NCI-H1694 treated with DMSO at 0.1 percent for 48 hours (cell line): ENCODE results near the gene LCNL1.
A peak's percentile ranks its signal among the peaks of the same experiment; 100 is the strongest.

Source experiments
- DNase-seq: peaks from one replicate; lab custom pipeline; 2025; lab: John Stamatoyannopoulos, UW

The LCNL1 gene

GRCh38 chr9:137011907-137012675 is 29.3 kb downstream of the LCNL1 start:
- DNase-seq: no peak

GRCh38 chr9:137012694-137013570 is 30.1 kb downstream of the LCNL1 start:
- no peak for DNase-seq

- DNase-seq: no peak
Observed at GRCh38 chr9:137013571-137013940, 30.8 kb downstream of the LCNL1 start.

- DNase-seq: no peak
Observed at GRCh38 chr9:137014166-137014565, 31.4 kb downstream of the LCNL1 start.

DNA sequence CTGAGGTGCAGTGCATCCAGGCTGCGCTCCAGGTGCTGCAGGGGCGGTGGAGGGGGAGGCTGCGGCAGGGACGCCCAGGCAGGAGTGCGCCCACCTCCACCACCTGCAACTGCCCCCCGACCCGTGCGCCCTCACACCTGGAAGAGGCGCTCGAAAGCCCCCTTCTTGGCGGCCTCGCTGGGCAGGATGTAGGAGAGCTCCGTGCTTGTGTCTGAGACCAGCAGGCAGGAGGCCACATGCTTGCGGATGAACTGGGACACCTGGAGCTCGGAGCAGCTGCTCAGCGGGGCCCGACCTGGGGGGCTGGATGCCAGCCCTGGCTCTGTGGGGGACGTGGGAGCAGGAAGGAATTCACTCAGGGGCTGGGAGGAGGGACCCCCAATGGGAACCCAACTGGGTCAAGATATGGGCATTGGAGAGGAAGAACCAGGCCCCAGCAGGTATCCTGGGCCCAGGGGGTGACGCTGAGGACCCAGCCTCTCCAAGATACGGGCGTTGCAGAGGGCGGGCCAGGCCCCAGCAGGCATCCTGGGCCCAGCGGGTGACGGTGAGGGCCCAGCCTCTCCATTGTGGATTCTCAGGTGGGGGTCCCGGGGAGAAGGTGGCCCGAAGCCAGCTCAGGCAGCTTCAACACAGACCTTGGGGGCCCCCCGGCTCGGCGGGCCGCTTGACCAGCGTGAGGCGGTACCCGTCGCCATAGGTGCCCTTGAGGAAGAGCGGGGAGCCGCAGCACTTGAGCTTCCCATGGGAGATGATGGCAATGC is 32.2 kb downstream of the LCNL1 start:
- no peak for DNase-seq

GRCh38 chr9:137015540-137015930 is 32.7 kb downstream of the LCNL1 start:
- DNase-seq: no peak

DNA sequence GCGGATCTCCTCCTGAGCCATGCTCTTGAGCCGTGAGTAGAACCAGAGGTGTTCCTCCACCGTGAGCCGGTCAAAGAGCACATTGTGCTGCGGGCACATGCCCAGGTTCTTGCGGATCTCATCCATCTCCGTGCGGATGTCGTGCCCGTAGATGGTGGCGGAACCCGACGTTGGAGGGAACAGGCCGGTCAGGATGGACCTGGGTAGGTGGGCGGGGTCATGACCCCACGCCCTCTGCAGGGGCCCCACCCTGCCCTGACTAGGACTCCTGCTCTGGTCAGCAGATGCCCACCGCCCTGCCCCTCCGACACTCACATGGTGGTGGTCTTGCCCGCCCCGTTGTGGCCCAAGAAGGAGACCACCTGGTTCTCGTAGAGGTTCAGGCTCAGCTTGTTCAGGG is 33.2 kb downstream of the LCNL1 start:
- no peak for DNase-seq

DNA sequence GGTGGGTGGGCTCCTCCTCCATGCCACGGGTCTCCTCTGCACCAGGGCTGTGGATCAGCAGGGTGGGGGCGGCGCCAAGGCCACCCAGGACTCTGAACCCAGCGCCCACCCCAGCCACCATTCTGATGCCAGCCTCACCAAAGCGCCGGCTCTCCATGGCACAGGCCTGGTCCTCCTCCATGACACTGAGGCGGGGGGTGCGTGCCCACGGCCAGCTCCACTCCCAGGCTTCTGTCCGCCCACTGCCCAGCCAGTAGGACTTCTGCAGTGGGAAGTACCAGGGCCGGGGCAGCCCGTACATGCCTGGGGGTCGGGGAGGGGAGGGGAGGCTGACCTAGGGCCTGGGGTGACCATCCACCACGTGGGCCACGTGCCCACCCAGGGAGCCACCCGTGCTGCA is 33.6 kb downstream of the LCNL1 start:
- DNase-seq: no peak

DNA sequence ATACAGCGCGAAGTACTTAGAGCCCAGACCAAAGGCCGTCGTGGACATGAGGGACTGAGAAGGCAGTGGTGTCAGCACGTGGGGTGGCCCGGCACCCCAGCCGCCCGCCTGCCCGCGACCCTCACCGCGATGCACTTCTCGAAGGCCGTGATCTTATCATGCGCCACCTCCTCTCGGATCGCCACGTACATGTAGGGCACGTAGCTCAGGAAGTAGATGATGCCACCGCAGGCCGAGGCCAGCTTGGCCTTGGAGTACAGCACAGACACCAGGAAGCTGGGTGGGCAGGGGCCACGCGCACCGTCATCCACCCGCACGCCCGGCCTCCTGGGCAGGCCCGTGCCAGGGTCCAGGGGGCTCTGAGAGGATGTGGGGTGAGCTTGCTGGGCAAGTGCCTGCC is 34.3 kb downstream of the LCNL1 start:
- DNase-seq: no peak

- no peak for DNase-seq
Observed at GRCh38 chr9:137017791-137018497, 35.2 kb downstream of the LCNL1 start.

GRCh38 chr9:137018761-137019559 is 36.2 kb downstream of the LCNL1 start:
- DNase-seq: no peak

DNA sequence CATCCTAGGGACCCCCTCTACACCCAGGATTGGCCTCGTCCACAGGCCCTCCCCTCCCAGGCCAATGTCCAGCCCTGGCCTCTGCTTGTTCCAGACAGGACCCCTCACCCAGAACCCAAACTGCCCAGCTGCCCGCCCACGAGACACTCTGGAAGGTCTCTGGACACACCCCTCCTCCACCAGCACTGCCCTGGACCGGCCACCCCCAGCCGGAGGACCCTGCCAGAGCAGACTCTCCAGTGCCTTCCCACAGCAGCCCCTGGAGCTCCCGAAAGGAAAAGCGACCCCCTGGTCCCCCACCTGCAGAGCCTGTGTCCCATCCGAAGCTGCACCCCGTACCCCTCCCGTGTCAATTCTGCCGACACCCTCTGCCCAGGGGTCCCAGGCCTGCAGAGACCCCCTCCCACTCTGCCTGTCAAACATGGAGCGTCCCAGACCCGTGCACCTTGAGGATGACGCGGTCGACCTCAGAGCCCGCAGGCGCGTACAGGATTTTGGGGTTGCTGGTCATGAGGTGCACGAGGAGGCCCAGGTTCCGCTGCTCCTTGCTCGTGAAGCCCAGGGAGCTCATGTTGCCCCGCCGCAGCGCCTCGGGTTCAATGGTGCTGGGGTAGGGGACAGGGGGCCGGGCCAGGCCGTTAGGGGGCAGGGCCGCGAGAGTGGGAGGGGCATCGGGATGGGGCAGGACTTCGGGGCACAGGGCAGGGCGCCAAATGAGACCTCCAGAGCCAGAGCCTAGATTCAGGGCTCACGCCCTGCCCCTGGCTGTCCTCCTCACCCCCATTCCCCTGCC is 37.3 kb downstream of the LCNL1 start:
- DNase-seq: no peak

DNA sequence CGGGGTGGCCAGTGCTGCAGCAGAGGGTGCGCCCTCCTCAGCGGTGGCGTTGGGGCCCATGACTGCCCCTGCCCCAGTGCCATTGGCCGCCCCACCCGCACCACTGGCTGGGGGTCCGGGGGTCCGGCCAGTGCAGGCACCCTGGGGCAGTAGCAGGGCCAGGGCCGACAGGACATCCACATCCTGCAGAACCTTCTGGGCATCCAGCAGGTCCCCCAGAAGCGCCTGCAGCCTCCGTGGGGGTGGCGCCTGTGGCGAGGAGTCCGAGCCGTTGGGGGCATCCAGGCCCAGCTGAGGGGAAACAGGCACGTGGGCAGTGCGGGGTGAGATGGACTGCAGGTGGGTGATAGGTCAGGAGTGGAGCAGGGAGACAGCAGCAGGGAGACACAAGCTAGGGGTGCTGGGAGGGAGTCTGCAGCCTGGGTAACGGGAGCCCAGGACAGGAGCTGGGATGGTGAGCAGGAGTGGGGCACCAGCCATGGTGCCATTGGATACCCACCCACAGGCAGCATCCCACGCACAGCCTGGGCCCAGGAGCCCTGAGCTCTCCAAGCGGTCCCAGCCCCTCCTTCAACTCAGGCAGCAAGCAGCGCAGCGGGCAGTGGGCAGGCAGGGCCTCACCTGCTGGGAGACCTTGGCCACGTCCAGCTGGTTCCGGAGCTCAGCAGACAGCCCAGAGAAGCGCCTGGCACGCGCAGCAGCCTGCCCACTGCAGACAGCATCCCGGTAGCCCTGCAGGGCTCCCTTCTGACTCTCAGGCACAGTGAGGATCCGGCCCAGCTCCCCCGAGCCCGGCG is 38.2 kb downstream of the LCNL1 start:
- DNase-seq: no peak

DNA sequence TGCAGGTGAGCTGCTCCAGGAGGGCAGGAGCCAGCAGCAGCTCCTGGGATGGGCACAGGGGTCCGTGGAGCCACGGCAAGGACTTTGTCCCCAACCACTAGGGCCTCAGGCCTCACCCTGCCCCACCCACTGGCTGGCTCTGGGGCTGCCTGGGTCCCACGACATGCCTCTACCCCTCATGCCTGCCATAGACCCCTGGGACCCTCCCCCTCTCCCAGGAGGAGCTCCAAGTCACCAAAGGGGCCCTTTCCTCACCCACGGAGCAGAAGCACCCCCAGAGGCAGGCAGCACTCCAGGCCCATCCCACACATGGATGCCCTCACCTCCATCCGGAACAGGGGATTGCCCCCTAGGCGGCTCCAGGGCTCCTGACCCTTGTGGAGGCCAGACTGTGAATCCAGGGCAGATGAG is 38.8 kb downstream of the LCNL1 start:
- DNase-seq: no peak

- DNase-seq: no peak
Observed at GRCh38 chr9:137021979-137022661, 39.3 kb downstream of the LCNL1 start.

- no peak for DNase-seq
Observed at GRCh38 chr9:137022662-137023008, 39.8 kb downstream of the LCNL1 start.

DNA sequence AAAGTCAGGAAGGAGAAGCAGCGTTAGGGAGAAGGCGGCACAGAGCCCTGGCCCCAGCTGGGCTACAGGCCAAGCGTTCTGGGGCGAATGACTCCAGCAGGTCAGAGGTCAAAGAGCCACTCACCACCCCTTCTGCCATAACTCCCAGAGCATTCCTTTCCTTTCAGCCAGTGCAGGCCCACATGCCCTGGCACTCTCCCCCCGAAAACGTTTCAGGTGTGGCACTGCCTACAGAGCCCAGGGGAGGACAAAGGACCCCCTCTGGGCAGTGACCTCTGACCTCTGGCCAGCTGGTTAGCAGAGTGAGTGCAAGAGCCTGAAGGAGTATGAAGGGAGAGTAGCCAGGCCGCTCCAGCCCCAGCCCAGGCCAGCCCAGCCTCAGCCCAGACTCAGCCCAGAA is 40.4 kb downstream of the LCNL1 start:
- DNase-seq: no peak

- no peak for DNase-seq
Observed at GRCh38 chr9:137023583-137023991, 40.8 kb downstream of the LCNL1 start.

DNA sequence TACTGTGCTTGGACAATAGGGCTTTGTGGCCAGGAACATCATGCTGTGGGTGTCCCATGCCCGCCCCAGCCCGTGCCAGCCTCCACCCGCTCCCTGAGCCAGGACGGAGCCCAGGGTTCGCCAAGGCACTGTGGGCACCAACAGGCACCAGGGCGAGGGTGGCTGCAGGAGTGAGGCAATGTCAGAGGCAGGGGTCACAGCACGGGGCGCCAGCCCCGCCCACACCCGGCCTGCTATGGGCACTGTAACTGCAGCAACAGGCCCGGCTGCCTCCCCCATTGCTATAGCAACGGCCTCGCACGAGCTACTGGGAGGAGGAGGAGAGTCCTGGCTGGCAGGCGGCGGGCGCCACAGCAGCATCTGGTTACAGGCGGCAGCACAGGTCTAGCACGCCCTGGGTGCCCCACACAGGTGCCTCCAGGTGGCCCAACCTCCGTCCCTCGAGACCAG is 42.7 kb downstream of the LCNL1 start:
- DNase-seq: peak; percentile 34
